Neural progenitor cell (in vitro differentiated cells): ENCODE data around the gene CPNE2. TPM values are rescaled to one million over a fixed set of nuclear protein-coding genes. Genes with fewer than 3 reads are reported as not detected.
"Not testable (repeated sequence)": the region's sequence is repeated elsewhere in the genome, so short reads cannot be mapped to it uniquely, and the experiment has no call there.

Experiments
- DNase-seq: peaks from one replicate; pipeline ENCODE4 v3.0.0-alpha.2; 2016; ENCODE audit warnings: low spot score
- H2AFZ ChIP-seq: fragments of 200-600 bp; sonication (generic); replicated peaks from 2 replicates; pipeline ENCODE4 v1.6.1; 2016; ENCODE audit warnings: antibody characterized with exemption
- H3F3A ChIP-seq: fragments of 200-600 bp; sonication (generic); 2 replicates; pipeline ENCODE4 v1.6.1; 2016; ENCODE audit warnings: antibody characterized with exemption, low read depth
- H3K27ac ChIP-seq: fragments of 200-600 bp; sonication (generic); 2 replicates; pipeline ENCODE4 v1.5.1; 2016; ENCODE audit warnings: mild to moderate bottlenecking
- H3K27me3 ChIP-seq: fragments of 200-600 bp; sonication (generic); 2 replicates; pipeline ENCODE4 v1.6.1; 2016; ENCODE audit warnings: mild to moderate bottlenecking, moderate library complexity
- H3K36me3 ChIP-seq: fragments of 200-600 bp; sonication (generic); 2 replicates; pipeline ENCODE4 v1.5.1; 2016
- H3K4me1 ChIP-seq: fragments of 200-600 bp; sonication (generic); 2 replicates; pipeline ENCODE4 v1.6.1; 2016; ENCODE audit warnings: mixed run types
- H3K4me2 ChIP-seq: fragments of 200-600 bp; sonication (generic); 2 replicates; pipeline ENCODE4 v1.6.1; 2016
- H3K4me3 ChIP-seq: fragments of 200-600 bp; sonication (generic); 2 replicates; pipeline ENCODE4 v1.5.1; 2016
- H3K79me2 ChIP-seq: fragments of 200-600 bp; sonication (generic); 2 replicates; pipeline ENCODE4 v1.6.1; 2016; ENCODE audit warnings: low read depth
- H3K9ac ChIP-seq: fragments of 200-600 bp; sonication (generic); 2 replicates; pipeline ENCODE4 v1.6.1; 2016
- H3K9me3 ChIP-seq: fragments of 200-600 bp; sonication (generic); 2 replicates; pipeline ENCODE4 v1.5.1; 2016; ENCODE audit warnings: low read depth
- H4K20me1 ChIP-seq: fragments of 200-600 bp; sonication (generic); 2 replicates; pipeline ENCODE4 v1.6.1; 2016; ENCODE audit warnings: low read depth
- H3K27ac Mint-ChIP-seq: 3 replicates; pipeline ENCODE4 v1.8.0; 2021; ENCODE audit warnings: mixed read lengths
- H3K27me3 Mint-ChIP-seq: 2 replicates; pipeline ENCODE4 v1.8.0; 2022; ENCODE audit warnings: low read depth, mild to moderate bottlenecking, inconsistent platforms, moderate library complexity, mixed read lengths; ENCODE audit not compliant: insufficient read depth
- H3K36me3 Mint-ChIP-seq: 3 replicates; pipeline ENCODE4 v1.8.0; 2021; ENCODE audit warnings: mixed read lengths
- H3K4me1 Mint-ChIP-seq: 3 replicates; pipeline ENCODE4 v1.8.0; 2021; ENCODE audit warnings: mixed read lengths
- H3K4me3 Mint-ChIP-seq: 3 replicates; pipeline ENCODE4 v1.8.0; 2021; ENCODE audit warnings: mild to moderate bottlenecking, moderate library complexity, mixed read lengths
- H3K9me3 Mint-ChIP-seq: 3 replicates; pipeline ENCODE4 v1.8.0; 2020; ENCODE audit warnings: mixed read lengths
- CTCF ChIP-seq: fragments of 200-600 bp; sonication (generic); IDR thresholded peaks from 2 replicates; pipeline ENCODE4 v1.5.1; 2017; ENCODE audit warnings: antibody characterized with exemption, mild to moderate bottlenecking
- EZH2 ChIP-seq: fragments of 200-600 bp; sonication (generic); IDR thresholded peaks from 2 replicates; pipeline ENCODE4 v1.6.1; 2017; ENCODE audit warnings: antibody characterized with exemption, mild to moderate bottlenecking, moderate library complexity
- EZH2phosphoT487 ChIP-seq: fragments of 200-600 bp; sonication (generic); IDR thresholded peaks from 2 replicates; pipeline ENCODE4 v1.6.1; 2017; ENCODE audit warnings: antibody characterized with exemption
- total RNA-seq: library from RNA; depleted of rRNA; stranded (reverse); fragments of >200 nt; gene quantifications from 2 replicates; pipeline ENCODE4 v1.2.3, GENCODE V29; 2015; ENCODE audit warnings: low replicate concordance

The CPNE2 gene
- total RNA-seq, 1 donor from 2014 or later: 19.8 TPM

- TF ChIP-seq EZH2phosphoT487 (no peak), EZH2 (no peak), CTCF (no peak)
- H4K20me1 ChIP-seq: no peaks in the 10 kb centered on the region
- H3K36me3 Mint-ChIP-seq: no peaks in the 10 kb centered on the region
- H3K27me3 ChIP-seq: no peaks in the 10 kb centered on the region
- no peaks in the 10 kb centered on the region for H3K9me3 ChIP-seq
- DNase-seq: no peak
- H3K4me1 ChIP-seq: peaks cover 3% of the 10 kb centered on the region
- H3K27ac Mint-ChIP-seq: peak overlapping the region; percentile 46
- H3K9me3 Mint-ChIP-seq: no peaks in the 10 kb centered on the region
- no peak overlapping the region for H3K27ac ChIP-seq
- H3K4me3 ChIP-seq: no peak overlapping the region
- H3K27me3 Mint-ChIP-seq: peaks cover 7% of the 10 kb centered on the region
- no peak overlapping the region for H3K4me3 Mint-ChIP-seq
- H3K4me1 Mint-ChIP-seq: peaks cover 27% of the 10 kb centered on the region
- H2AFZ ChIP-seq: no peak overlapping the region
- H3K4me2 ChIP-seq: no peak overlapping the region
- H3K9ac ChIP-seq: no peak overlapping the region
- no peaks in the 10 kb centered on the region for H3K36me3 ChIP-seq
- H3K79me2 ChIP-seq: no peaks in the 10 kb centered on the region
- H3F3A ChIP-seq: no peaks in the 10 kb centered on the region
Measured at GRCh38 chr16:57061084-57061905, 31.1 kb upstream of the CPNE2 start.

- Mint-ChIP-seq H3K27ac (no peak overlapping the region), H3K4me1 (peaks cover 27% of the 10 kb centered on the region), H3K27me3 (peaks cover 7% of the 10 kb centered on the region), H3K9me3 (no peaks in the 10 kb centered on the region), H3K4me3 (no peak overlapping the region), H3K36me3 (no peaks in the 10 kb centered on the region)
- no peak overlapping the region for H3K4me3 ChIP-seq
- H3K9ac ChIP-seq: no peak overlapping the region
- H3K27me3 ChIP-seq: no peaks in the 10 kb centered on the region
- no peaks in the 10 kb centered on the region for H3K9me3 ChIP-seq
- DNase-seq: no peak
- no peaks in the 10 kb centered on the region for H3K36me3 ChIP-seq
- H3K27ac ChIP-seq: no peak overlapping the region
- no peaks in the 10 kb centered on the region for H3K79me2 ChIP-seq
- TF ChIP-seq EZH2 (no peak), EZH2phosphoT487 (no peak), CTCF (no peak)
- H3K4me1 ChIP-seq: peaks cover 3% of the 10 kb centered on the region
- H3K4me2 ChIP-seq: no peak overlapping the region
- no peaks in the 10 kb centered on the region for H3F3A ChIP-seq
- no peak overlapping the region for H2AFZ ChIP-seq
- H4K20me1 ChIP-seq: no peaks in the 10 kb centered on the region
Measured at GRCh38 chr16:57062329-57062728, 30.1 kb upstream of the CPNE2 start.

GRCh38 chr16:57063189-57063588, 29.2 kb upstream of the CPNE2 start:
- H3K9me3 Mint-ChIP-seq, H3K36me3 ChIP-seq, H4K20me1 ChIP-seq, H3K36me3 Mint-ChIP-seq, H3K4me2 ChIP-seq, H3K27me3 Mint-ChIP-seq, H2AFZ ChIP-seq, H3K9me3 ChIP-seq, H3K27ac ChIP-seq, H3K79me2 ChIP-seq, H3K4me3 ChIP-seq, DNase-seq, H3K4me1 ChIP-seq, H3F3A ChIP-seq, H3K4me3 Mint-ChIP-seq, H3K9ac ChIP-seq, H3K27me3 ChIP-seq, H3K27ac Mint-ChIP-seq: not testable (repeated sequence)
- H3K4me1 Mint-ChIP-seq: peaks cover 21% of the 10 kb centered on the region

GRCh38 chr16:57064995-57065394, 27.4 kb upstream of the CPNE2 start:
- no peak overlapping the region for H3K4me3 Mint-ChIP-seq

More at GRCh38 chr16:57064995-57065394, 27.4 kb upstream of the CPNE2 start:
- Mint-ChIP-seq H3K27me3 (peaks cover 3% of the 10 kb centered on the region), H3K27ac (no peak overlapping the region), H3K9me3 (no peaks in the 10 kb centered on the region), H3K36me3 (no peaks in the 10 kb centered on the region), H3K4me1 (peaks cover 13% of the 10 kb centered on the region)
- H3K4me1 ChIP-seq: peaks cover 3% of the 10 kb centered on the region
- no peak for TF ChIP-seq EZH2
- TF ChIP-seq CTCF: no peak
- no peak for TF ChIP-seq EZH2phosphoT487
- H3K9me3 ChIP-seq: no peaks in the 10 kb centered on the region
- no peaks in the 10 kb centered on the region for H3K27me3 ChIP-seq
- H4K20me1 ChIP-seq: no peaks in the 10 kb centered on the region
- no peak overlapping the region for H3K27ac ChIP-seq
- no peaks in the 10 kb centered on the region for H3K79me2 ChIP-seq
- H3K4me3 ChIP-seq: no peak overlapping the region
- no peak overlapping the region for H3K9ac ChIP-seq
- no peaks in the 10 kb centered on the region for H3K36me3 ChIP-seq
- no peak overlapping the region for H3K4me2 ChIP-seq
- H3F3A ChIP-seq: no peaks in the 10 kb centered on the region
- no peak for DNase-seq
- H2AFZ ChIP-seq: no peak overlapping the region
